Bone marrow (tissue), 2 donors: Measurements from ENCODE around the gene HHEX.
"Not testable (repeated sequence)": the region's sequence is repeated elsewhere in the genome, so short reads cannot be mapped to it uniquely, and the experiment has no call there.

Experiments
- DNase-seq, 2 donors: peaks; one replicate each; lab custom pipeline; 2025; lab: John Stamatoyannopoulos, UW

HHEX gene

DNA sequence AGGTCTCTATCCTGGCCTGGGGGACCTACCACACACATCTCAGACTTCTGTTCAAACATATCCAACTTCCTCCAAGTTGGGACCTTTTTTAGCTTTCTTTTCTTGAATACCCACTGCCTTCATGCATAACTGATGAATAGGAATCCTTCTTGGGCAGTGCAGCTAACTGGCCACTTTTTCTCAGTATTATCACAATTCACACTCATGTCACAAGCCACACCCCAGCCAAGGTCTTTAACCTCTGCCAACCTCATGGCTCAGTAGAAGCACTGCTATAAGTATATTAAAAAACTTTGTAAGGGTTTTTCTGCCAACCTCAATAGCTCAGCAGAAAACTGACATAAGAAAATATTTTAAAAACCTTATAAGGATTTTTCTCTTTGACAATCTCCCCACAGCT, 44.5 kb downstream of the HHEX start:
- no peak for DNase-seq

DNA sequence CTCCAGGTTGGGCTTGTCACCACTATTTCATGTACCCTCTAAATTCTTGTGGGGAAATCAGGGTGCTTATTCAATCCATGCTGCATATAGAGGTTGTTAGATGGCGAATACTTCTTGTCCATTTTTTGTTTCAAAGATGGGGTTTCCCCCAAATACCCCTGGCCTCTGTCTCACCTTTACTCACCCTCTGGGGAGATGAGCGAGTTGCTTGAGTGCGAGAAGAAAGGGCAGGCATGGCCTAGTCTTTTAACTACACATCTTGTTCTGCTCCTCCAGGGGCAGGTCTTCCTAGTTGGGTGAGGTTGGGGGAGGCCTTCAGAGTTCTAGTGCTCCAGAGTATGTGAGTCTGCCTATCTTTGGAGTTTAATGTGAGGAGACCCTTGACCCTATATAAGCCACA, 46.2 kb downstream of the HHEX start:
- DNase-seq = no peak

DNA sequence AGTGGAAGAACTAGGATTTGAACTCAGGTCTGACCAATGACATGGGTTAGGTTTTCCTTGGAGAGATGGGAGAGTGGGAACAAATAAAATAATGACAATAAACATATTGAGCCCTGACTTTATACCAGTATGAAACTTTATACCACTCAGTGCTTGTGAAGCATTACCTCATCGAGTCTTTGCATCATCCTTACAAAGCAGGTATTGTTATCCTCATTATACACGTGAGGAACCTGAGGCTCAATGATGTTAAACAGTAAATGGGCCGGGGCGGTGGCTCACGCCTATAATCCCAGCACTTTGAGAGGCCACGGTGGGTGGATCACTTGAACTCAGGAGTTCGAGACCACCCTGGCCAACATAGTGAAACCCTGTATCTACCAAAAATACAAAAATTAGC, 47.7 kb downstream of the HHEX start:
- no peak for DNase-seq

- DNase-seq = no peak
These were observed 51.0 kb downstream of the HHEX start for GRCh38 chr10:92740762-92741161.

DNA sequence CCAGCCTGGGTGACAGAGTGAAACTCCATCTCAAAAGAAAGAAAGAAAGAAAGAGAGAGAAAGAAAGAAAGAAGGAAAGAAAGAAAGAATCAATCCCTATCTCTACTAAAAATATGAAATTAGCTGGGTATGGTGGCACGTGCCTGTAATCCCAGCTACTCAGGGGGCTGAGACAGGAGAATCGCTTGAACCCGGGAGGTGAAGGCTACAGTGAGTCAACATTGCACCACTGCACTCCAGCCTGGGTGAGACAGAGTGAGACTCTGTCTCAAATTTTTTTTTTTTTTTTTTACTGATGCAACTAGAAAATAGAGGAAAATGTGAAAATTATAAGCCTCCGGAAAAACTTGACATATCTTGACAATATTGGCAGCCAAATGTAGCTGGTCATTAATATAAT, 52.0 kb downstream of the HHEX start:
- DNase-seq = not testable (repeated sequence)

GRCh38 chr10:92742331-92743228, 52.8 kb downstream of the HHEX start:
- no peak for DNase-seq
